Activated T-helper 1 cell treated with anti-CD3 and anti-CD28 coated beads, Interleukin-2, amount 50 U/mL, for 16 hours (primary cell): ENCODE data around the gene MIDN.
A peak's percentile ranks its signal among the peaks of the same experiment; 100 is the strongest.

ENCODE experiments used
- DNase-seq, 2 donors: peaks; one replicate each; pipeline ENCODE4 v3.0.0-alpha.2; 2020; ENCODE audit warnings: low read depth in 1 of 2, low spot score in 1 of 2

The MIDN gene

DNA sequence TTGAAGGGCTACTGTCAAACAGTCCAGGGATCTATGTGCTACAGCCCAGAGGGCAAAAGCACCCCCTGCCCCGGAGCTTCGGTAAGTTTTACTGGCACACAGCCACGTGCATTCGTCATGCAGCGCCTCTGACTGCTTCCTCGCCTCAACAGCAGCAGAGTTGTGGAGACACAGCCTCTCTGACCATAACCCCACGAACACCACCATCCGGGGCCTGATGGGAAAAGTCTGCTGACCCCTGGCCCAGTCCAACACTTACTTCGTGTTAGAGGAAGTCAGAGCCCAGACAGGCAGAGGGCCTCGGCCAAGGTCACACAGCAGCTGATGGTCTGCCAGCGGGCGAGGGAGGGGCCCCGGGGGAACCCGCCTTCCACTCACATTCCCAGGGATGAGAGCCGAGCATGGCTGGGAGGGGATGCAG is 15.7 kb upstream of the MIDN start:
- DNase-seq: no peak

DNA sequence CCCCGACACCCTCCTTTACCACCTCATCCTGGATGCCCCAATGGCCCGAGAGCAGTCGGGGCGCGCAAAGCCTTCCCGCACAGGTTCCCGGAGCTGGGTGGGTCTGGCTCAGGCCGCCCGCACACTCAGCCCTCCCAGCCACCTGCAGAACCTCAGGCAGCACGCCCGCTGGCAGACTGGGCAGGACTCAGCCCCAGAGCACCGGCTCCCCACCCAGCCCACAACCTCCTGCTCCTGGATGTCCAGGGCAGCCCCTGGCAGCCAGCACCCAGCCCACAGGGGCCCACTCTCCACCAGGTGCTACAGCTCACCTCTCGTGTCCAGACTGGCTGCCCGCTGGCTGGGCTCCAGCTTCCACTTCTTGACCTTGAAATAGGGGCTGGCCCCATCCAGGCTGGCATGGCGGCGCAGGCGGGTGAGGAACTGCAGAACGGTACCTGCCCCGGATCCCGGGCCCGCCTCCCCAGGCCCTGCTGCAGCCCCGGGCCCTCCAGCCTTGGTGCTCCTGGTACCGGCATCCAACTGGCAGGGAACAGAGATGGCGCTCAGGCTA is 15.2 kb upstream of the MIDN start:
- DNase-seq: no peak

DNA sequence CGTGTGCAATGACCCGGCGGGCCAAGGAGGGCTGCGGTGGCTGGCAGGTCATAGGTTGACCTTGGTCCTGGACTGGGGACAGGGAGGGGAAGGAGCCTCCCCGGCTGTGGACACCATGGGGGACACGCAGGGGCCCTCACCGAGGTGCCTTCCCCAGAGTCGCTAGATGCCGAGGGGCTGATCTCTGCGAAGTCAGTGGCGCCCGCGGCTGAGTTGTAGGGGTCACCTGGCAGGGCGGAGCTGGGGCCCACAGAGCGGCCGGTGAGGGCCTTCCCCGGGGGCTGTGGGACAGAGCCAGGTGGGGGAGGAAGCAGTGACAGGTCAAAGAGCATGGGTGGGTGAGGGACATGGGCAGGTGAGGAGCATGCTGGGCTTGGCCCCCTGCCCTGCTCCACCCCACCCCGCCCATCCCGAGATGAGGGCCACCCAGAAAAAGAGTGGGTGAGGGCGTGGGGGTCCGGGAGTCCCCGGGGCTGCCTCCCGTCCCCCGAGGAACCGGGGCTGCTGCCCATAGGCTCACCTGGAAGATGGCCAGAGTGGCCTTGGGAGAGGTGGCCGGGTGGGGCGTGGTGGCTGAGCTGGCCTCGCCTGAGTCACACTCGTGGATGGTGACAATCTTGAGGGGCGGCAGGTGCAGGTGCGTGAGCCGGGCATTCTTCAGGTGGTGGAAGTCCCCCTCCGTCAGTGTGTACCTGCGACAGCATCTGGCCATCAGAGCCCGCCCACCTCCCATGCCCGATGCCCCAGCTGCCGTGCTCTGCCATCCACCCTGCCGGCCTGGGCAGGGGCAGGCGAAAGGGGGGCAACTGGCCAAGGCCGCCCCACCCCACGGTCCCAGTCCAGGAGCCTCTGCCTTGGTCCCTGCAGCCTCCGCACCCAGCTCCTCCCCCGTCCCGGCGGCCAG is 14.1 kb upstream of the MIDN start:
- DNase-seq: no peak

DNA sequence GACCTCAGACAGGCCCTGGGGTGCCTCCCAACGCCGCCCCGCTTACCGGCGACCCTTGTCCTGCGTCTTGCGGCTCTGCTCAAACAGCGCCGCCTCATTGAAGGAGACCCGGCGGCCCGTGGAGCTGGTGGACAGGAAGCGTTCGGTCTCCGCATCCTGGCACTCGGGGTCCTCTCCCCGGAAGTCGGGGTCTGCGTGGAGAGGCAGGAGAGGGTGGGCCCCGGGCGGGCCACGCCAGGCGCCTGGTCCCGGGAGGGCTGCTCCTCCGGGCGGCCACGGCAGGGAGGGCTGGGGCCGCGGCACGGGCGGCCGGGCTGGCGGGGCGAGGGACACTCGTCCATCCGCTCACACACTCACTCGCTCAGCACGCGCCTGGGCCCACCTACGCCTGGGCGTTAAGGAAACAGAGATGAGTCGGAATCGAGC is 13.4 kb upstream of the MIDN start:
- DNase-seq: no peak

DNA sequence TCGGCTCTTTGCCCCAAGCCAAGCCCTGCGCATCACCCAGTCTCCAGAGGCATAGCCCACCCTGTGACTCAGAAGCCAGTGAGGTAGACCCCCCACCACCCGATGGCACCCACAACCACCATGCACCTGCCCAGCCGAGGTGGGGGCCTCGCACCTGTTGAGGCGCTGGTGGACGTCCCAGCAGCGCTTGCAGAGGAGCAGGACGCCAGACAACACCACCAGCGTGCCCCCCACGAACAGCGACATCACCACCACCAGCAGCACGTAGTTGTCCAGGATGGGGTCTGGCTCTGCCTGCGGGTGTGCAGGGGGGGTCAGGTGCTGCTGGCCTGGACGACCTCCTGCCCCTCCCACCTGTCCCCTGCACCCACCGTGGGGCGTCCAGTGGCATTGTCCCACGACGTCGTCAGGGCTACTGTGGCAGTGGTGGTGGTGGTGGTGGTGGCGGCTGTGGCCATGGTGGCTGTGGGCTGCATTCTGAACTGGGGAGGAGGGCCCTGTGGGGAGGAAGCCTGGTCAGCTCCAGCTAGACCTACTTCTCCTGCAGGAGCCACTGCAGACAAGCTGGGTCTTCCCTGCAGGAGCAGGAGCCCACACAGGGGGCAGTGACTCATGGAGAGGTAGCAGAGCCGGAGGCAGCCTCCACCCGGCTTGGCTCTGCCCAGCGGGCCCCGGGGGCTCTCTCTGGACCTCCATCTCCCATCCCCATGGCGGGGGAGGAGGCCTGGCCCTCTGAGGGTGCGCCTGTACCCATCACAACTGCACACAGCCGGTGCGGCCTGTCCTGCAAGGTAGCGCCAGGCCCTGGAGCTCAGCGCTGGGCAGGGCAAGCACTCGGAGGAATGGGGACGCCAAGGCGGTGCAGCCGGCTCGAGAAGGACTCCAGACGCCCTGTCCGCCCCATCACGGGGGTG is 12.5 kb upstream of the MIDN start:
- no peak for DNase-seq

DNA sequence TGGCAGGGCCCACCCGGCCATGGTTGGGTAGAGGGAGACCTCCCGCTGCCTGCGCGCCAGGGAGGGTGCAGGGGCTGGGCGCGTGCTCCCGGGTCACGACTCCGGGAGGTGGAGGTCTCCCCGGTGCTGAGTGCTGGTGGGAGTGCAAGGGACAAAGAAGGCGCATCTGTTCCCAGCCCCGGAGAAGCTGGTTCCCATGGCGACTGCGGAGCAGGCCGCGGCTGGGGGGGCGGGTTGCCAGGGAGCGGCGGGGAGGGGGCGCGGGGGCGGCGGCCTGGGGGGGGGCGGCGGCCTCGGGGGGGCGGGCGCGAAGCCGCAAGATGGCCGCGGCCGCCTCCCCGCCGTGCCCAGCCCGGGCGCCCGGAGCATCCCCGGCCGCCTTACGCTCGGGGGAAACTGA is 11.8 kb upstream of the MIDN start:
- DNase-seq: no peak

DNA sequence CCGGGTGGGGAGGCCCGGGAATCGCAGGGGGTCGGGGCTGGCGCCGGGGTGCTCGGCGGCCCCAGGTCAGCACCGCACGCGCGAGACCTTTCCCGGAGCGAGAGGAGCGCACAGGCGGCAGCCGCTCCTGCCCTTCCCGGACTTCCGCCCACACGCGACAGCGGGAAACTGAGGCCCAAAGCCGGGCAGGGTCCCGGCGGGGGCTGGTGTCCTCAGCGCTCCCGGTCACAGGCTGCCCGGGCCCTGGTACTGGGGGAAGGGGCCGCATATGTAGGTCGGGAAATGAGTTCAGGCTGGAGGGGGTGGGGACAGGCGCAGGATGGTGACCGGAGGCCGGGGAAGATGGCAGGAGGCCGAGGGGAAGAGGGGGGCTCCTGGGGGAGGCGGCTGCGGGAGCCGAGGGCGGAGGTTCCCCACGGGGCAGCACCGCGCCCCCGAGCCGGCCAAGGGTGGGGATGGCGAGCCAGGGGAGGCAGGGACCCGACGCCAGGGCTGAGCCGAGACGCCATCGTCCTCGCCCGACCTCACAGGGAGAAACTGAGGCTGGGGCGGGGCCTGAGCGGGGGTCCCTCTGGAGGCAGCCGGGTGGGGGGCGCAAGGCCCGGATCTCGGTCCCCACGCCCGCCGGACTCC is 11.2 kb upstream of the MIDN start:
- no peak for DNase-seq

DNA sequence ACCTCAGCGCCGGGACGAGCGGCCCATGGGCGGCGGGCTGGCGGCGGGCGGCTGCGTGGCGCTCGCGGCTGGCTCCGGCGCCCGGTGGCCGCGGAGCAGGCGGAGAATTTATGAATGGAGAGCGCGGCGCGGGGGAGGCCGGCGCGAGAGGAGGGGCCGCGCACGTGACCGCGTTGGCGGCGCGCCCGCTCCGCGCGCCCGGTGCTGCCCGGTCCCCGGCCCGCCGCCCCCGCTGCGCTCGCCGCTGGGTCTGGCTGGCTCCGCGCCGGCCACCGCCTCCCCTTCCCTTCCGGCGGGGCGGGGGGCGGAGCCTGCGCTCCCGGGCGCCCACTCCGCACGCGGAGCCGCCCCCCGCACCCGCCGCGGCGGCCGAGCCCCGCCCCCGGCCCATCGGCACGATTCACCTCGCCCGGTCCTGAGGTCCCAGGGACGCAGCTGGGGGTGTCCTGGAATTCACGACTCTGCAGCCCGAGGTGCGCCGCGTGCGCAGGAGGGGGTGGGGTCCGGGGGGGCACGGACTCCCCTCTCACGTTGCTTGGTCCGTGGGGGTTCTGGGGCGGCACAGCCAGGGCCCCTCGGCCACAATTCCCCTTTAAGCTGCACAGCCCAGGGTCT is 10.5 kb upstream of the MIDN start, which contains the start of gene CBARP:
Gene CBARP (minus strand): TSS at position 252 of the 615 bp plus-strand sequence. CDS start 1,905 bp downstream, outside the sequence.
- DNase-seq: peak in 1 of 2 donors; percentile 43

DNA sequence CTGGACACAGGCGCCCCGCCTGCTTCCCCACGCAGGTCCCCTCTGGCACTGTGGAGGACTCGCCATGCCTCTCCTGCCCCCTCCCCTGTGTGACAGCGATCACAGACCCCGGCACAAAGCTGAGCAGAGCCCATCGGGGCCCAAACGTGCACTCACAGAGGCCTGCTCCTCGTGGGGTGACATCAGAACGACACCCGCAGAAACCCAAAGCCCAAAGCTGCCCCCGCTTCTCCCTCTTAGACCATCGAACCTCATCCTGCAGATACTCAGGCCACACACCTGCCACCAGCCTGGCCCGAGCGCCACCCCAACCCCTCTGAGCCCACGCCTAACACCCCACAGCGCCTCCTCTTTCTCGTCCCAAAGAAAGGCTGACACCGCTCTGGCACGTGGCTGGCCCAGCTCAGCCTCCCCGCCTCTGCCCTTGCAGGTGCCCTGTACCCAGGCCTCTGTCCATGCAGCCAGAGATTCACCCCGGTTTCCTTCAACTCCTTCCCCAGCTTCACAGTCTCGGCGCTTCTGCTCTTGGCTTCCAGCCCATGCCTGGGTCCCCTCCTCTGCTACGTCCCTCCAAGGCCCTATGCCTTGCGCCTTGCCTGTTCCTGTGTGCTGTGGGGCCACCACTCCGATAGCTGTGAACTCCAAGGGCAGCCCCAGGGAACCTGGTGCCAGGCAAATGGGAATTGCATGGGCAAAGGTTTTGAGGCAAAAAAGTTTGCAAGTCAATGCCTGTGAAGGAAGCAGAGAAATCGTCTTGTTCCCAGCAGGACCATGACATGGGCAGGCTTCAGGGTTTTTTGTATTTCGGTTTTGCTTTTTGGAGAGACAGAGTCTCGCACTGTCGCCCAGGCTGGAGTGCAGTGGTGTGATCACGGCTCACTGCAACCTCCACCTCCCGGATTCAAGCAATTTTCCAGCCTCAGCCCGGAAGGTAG is 9.7 kb upstream of the MIDN start:
- DNase-seq: no peak

DNA sequence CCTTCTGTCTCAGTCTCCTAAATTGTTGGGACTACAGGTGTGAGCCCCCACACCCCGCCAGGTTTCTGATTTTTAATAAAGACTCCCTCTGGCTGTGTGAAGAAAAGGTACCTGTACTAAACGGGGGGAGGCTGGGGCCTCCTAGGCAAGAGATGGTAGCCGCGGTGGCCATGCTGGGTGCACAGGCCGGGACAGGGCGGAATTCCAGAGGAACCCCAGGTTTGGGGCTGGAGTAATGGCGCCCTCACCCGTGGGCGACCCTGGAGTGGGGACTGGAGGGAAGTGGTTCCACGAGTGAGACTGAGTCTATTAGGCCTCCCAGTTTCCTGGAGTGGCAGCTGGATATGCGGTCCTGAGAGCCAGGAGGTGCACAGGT is 9.0 kb upstream of the MIDN start:
- no peak for DNase-seq

DNA sequence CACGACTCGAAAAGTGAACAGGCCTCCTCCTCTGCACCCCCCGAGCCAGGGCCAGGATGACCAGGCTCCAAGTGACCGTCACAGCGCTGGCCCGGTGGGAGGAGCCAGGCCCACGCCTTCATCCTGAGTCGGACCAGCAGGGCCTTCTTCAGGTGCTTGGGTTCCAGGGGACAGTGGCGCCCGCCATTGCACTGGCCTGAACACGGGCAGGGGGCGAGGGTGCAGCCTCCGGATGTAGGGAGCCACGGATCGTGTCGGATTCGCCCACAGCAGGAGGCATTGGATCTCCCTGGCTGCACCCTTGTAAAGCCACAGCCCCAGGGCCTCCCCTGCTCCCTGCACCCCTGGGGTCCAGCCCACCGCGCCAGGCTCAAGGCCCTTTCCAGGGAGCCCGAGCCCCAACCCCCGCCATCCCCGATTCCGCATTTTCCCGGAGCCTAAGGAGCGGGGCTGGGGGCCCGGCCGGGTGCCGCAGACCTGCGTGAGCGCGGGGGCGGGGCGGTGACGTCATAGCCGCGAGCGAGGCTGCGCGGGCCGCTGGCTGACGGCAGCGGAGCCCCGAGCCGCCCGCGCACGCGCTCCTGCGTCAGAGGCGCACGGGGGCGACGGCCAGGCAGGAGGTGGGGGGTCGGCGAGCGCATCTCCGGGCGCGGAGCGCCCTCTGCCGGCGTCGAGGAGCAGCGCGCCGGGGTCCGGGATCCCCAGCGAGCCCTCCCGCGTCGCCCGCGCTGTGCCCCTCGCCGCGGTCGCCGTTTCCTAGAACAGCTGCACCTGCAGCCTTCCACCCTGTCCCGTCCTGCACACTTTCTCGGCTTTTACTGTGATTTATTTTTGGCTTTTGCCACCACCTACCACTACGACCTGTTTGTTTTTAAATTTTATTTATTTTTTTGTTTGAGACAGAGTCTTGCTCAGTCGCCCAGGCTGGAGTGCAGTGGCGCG is 8.3 kb upstream of the MIDN start:
- peak; percentile 70 to 98 for DNase-seq

DNA sequence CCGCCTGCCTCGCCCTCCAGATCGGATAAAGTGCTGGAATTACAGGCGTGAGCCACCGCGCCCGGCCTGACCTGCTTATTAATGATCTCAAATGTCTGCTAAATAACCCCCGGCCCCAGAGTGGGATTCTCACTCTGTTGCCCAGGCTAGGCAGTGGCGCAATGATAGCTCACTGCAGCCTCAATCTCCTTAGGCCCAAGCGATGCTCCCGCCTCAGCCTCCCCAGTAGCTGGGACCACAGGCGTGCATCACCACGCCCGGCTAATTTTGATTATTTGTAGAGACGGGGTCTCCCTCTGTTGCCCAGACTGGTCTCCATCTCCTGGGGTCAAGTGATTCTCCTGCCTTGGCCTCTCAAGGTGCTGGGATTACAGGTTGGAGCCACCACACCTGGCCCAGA is 7.5 kb upstream of the MIDN start:
- DNase-seq: no peak

DNA sequence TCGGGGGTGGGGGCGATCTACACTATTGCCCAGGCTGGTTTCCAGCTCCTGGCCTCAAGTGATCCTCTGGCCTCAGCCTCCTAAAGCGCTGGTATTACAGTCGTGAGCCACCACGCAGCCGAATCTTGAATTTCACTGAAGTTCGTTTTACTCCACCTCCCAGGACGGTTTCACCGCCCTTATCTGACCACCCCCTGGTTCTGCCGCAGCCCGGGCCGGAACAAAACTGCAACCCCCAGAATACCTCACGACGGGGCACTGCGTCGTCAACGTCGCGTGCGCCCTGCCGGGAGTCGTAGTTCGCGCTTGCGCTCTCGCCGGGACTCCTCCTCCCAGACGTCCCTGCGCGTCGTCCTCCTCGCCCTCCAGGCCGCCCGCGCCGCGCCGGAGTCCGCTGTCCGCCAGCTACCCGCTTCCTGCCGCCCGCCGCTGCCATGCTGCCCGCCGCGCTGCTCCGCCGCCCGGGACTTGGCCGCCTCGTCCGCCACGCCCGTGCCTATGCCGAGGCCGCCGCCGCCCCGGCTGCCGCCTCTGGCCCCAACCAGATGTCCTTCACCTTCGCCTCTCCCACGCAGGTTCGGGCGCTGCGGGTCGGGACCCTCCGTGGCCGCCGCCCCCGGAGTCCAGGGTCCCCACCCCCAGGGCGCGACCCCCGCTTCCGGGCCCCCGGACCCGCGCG is 6.8 kb upstream of the MIDN start, which contains the start of gene ATP5F1D:
Gene ATP5F1D (plus strand): TSS at position 335 of the 679 bp plus-strand sequence. CDS start 100 bp downstream, at position 435.
- DNase-seq: peak; percentile 79 to 92

DNA sequence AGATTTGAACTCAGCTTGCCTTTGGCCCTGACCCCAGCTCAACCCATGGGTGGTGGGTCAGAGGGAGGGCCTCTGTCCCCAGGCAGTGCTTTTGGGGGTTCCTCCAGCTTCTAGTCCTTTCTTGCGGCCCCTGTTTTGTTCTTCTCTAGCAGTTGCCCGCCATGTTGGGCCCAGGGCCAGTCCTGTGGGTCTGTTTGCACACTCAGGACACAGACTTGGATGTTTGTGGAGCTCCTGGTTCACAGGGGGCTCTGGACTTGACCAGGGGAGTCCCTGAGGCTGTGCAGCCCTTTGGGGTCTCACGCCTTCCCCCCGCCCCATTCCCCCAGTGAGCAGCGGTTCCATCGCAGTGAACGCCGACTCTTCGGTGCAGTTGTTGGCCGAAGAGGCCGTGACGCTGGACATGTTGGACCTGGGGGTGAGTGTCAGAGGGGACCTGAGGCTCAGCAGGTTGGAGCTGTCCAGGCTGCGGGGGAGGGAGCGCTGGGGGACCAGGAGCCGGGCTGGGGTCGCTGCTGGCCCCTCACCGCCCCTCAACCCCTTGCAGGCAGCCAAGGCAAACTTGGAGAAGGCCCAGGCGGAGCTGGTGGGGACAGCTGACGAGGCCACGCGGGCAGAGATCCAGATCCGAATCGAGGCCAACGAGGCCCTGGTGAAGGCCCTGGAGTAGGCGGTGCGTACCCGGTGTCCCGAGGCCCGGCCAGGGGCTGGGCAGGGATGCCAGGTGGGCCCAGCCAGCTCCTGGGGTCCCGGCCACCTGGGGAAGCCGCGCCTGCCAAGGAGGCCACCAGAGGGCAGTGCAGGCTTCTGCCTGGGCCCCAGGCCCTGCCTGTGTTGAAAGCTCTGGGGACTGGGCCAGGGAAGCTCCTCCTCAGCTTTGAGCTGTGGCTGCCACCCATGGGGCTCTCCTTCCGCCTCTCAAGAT is 4.4 kb upstream of the MIDN start:
- peak; percentile 76 to 79 for DNase-seq

DNA sequence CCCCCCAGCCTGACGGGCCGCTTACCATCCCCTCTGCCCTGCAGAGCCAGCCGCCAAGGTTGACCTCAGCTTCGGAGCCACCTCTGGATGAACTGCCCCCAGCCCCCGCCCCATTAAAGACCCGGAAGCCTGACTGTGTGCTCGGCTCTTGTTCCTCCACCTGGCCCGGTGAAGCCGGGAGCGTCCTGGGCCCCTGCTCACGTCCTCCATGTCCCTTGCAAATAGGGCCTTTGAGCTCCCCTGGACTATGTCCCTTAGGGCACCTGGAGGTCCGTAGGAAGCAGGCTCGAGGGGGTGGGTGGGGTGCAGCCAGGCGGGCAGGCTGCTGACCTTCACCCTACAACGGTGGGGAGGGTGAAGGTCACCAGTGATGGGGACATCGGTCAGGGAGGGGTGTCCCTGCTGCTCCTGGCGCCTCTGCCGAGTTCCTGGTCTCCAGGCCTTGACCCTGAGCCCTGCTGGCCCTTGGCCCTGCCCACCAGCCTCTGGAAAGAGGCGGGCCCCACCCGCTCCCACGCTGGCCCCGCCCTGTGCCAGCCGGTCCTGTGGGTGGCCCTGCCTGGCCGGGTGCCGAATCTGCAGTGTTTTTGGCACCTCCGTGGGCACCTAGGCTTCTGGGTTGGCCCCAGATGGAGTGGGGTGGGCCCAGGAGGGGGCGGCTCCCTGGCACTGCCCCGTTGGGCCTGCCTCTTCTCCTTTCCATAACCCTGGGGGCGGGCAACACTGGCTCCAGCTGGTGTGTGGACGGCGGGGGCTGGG is 3.5 kb upstream of the MIDN start:
- DNase-seq: no peak
